ENCODE results near the gene VAX1.

Gene VAX1

DNA sequence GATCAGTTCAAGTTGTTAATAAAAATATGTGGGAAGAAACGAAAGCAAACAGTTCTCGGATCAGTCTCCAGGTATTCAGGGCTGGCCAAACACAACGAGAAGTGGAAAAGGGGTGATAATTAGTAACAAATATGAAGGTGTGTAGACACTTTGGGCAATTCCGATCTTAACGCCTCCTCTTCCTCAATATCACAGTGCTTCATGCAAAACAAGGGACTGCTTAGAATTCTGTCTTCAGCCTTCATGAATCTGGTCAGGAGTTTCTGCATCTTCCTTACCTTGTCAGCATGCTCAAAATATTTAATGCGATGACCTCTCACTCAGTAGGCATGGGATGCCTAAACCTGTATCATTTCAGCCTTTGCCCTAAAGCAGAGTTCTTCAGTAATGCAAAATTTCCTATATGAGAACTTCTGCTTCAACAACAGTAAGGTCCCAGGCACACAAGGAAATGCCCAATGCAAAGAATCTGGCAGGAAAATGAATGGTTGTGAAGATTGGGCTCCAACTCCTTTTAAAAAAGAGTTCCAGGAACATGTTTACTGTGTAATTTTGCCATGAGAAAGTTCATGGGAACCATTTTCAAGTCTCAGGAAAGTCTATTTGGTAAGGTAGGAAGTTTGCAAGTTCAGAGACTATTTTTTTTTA, 23.4 kb upstream of the VAX1 start:
- no peaks in the 10 kb centered on the region for H3K9me3 ChIP-seq (ENCODE audit: control insufficient read depth, low read length)

DNA sequence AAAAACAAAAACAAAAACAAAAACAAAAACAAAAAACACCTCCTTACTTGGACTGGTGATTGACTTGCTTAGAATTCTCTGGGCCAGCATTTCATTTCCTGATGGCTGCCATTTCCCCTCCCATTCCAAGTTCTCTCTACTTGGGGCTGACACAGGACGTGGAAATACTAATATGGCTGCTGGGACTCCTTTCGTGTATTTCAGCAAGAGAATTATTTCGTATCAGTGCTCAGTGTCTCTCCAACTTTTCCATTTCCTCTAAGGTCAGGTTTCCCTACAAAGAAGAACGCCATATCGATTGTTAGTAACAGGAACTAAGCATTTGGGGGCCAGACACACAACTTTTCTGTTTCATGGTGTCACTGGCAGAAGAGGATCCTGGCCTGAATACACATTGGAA, 22.5 kb upstream of the VAX1 start:
- no peaks in the 10 kb centered on the region for H3K36me3 ChIP-seq (ENCODE audit: control insufficient read depth, insufficient read depth, low read length)
- H3K4me1 ChIP-seq (ENCODE audit: control insufficient read depth, insufficient read depth, low read length) = peaks cover 18% of the 10 kb centered on the region
- H3K27me3 ChIP-seq (ENCODE audit: control insufficient read depth, insufficient read depth, low read length) = peaks cover 93% of the 10 kb centered on the region
- H3K4me3 ChIP-seq (ENCODE audit: low read length) = no peak overlapping the region
- H3K9me3 ChIP-seq (ENCODE audit: control insufficient read depth, low read length) = no peaks in the 10 kb centered on the region
- no peak overlapping the region for H3K9ac ChIP-seq (ENCODE audit: low read length)

More for the DNA sequence above, 23.4 kb upstream of the VAX1 start:
- Histone ChIP-seq H3K27me3 (ENCODE audit: control insufficient read depth, insufficient read depth, low read length) (peaks cover 97% of the 10 kb centered on the region), H3K4me3 (ENCODE audit: low read length) (no peak overlapping the region), H3K36me3 (ENCODE audit: control insufficient read depth, insufficient read depth, low read length) (no peaks in the 10 kb centered on the region), H3K9ac (ENCODE audit: low read length) (no peak overlapping the region), H3K4me1 (ENCODE audit: control insufficient read depth, insufficient read depth, low read length) (peaks cover 26% of the 10 kb centered on the region)

DNA sequence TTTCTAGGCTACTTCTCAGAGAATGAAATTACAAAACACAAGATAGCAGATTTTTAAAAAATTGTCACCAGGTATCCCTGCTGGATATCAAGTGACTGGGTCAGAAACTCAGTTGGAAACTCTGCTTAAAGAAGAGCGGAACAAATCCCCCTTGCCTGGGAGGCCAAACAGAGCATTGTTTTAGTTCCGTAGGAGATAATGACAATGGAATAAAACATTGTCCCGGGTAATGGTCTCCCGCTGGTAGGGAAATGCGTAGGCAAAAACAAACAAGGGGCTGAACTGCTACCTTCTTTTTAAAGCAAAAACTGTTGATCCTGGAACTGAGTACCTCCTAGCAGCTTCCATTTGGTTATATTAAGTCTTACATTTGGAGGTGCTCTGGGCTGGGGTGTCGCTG, 21.3 kb upstream of the VAX1 start:
- Histone ChIP-seq H3K9me3 (ENCODE audit: control insufficient read depth, low read length) (no peaks in the 10 kb centered on the region), H3K9ac (ENCODE audit: low read length) (no peak overlapping the region), H3K36me3 (ENCODE audit: control insufficient read depth, insufficient read depth, low read length) (no peaks in the 10 kb centered on the region), H3K27me3 (ENCODE audit: control insufficient read depth, insufficient read depth, low read length) (peaks cover 92% of the 10 kb centered on the region), H3K4me3 (ENCODE audit: low read length) (no peak overlapping the region), H3K4me1 (ENCODE audit: control insufficient read depth, insufficient read depth, low read length) (peaks cover 8% of the 10 kb centered on the region)

DNA sequence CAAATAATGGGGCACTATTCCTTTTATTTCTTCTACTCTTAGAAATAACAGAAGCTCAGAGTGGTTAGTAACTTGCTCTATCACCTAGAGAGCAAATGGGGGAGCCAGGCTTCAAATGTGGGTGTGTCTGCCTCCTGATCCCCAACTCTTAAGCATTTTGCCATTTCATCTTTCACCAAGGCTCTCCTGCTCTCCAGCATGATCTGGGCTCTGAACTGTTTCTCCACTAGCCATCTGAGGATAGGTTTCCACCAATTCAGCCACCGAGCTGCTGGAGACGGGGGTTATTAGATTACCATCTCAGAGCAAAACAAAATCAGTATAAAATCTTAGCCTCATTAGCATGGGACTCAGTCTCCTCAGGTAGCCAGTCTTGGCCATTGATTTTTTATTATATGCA, 20.2 kb upstream of the VAX1 start:
- Histone ChIP-seq H3K27me3 (ENCODE audit: control insufficient read depth, insufficient read depth, low read length) (peaks cover 86% of the 10 kb centered on the region), H3K36me3 (ENCODE audit: control insufficient read depth, insufficient read depth, low read length) (no peaks in the 10 kb centered on the region), H3K9ac (ENCODE audit: low read length) (no peak overlapping the region), H3K4me1 (ENCODE audit: control insufficient read depth, insufficient read depth, low read length) (peaks cover 3% of the 10 kb centered on the region), H3K9me3 (ENCODE audit: control insufficient read depth, low read length) (no peaks in the 10 kb centered on the region), H3K4me3 (ENCODE audit: low read length) (no peak overlapping the region)

DNA sequence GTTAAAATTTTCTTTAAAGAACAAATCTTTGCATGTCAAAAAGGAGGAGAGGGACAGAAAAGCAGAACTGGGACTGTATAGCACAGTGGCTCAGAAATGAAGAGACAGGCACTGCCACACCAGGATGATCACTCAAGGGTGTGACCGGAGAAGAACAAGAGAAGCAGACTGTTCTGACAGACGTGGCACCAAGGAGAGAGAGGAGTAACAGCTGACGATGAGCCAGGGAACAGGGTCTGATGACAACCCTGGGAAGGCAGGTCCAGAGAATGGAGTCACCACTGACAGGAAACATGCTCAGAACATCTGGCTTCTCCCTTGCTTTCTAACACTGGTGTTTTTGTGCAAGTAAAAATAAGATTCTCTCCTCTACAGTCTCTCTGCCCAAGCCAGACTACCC, 14.6 kb upstream of the VAX1 start:
- no peak overlapping the region for H3K4me3 ChIP-seq (ENCODE audit: low read length)
- peaks cover 49% of the 10 kb centered on the region for H3K27me3 ChIP-seq (ENCODE audit: control insufficient read depth, insufficient read depth, low read length)
- no peak overlapping the region for H3K9ac ChIP-seq (ENCODE audit: low read length)
- H3K9me3 ChIP-seq (ENCODE audit: control insufficient read depth, low read length) = no peaks in the 10 kb centered on the region
- no peaks in the 10 kb centered on the region for H3K4me1 ChIP-seq (ENCODE audit: control insufficient read depth, insufficient read depth, low read length)
- H3K36me3 ChIP-seq (ENCODE audit: control insufficient read depth, insufficient read depth, low read length) = no peaks in the 10 kb centered on the region

DNA sequence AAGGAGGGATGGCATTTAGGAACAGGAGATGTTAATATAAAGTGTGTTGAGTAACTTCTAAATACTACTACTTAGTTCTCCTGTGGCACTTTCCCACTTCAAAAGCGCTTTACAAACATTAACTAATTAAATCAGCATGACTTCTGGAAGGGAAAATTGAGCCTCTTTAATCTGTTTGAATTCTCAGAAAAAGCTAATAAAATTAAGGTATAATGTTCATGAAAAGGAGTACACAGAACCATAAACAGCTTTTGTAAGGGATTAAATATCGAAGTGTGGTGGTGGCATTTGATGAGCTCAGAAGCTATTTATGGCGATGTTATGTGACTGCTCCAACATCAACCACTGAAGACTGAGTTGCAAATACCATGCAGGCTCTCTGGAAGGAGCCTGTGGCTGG, 10.2 kb upstream of the VAX1 start:
- H3K9ac ChIP-seq (ENCODE audit: low read length) = no peak overlapping the region
- peaks cover 32% of the 10 kb centered on the region for H3K27me3 ChIP-seq (ENCODE audit: control insufficient read depth, insufficient read depth, low read length)
- H3K4me3 ChIP-seq (ENCODE audit: low read length) = no peak overlapping the region
- no peaks in the 10 kb centered on the region for H3K9me3 ChIP-seq (ENCODE audit: control insufficient read depth, low read length)
- H3K36me3 ChIP-seq (ENCODE audit: control insufficient read depth, insufficient read depth, low read length) = no peaks in the 10 kb centered on the region
- no peaks in the 10 kb centered on the region for H3K4me1 ChIP-seq (ENCODE audit: control insufficient read depth, insufficient read depth, low read length)

DNA sequence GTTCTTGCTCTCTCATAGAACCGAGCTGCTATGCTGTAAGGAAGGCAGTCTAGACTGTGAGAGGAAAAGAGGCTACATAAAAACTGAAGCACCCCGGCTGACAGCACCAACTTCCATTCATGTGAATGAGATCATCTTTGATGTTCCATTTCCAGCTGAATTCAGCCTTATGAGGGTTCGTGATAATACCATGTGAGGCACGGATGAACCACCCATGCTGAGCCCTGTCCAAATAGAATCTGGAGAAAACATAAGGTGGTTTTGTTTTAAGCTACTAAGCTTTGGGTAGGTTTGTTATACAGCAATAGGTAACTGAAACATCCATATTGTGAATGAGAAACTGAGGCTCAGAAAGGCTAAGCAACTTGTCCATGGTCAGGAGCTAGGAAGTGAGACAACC, 6.9 kb upstream of the VAX1 start:
- H3K4me1 ChIP-seq (ENCODE audit: control insufficient read depth, insufficient read depth, low read length) = no peaks in the 10 kb centered on the region
- H3K27me3 ChIP-seq (ENCODE audit: control insufficient read depth, insufficient read depth, low read length) = peaks cover 55% of the 10 kb centered on the region
- H3K9me3 ChIP-seq (ENCODE audit: control insufficient read depth, low read length) = no peaks in the 10 kb centered on the region

DNA sequence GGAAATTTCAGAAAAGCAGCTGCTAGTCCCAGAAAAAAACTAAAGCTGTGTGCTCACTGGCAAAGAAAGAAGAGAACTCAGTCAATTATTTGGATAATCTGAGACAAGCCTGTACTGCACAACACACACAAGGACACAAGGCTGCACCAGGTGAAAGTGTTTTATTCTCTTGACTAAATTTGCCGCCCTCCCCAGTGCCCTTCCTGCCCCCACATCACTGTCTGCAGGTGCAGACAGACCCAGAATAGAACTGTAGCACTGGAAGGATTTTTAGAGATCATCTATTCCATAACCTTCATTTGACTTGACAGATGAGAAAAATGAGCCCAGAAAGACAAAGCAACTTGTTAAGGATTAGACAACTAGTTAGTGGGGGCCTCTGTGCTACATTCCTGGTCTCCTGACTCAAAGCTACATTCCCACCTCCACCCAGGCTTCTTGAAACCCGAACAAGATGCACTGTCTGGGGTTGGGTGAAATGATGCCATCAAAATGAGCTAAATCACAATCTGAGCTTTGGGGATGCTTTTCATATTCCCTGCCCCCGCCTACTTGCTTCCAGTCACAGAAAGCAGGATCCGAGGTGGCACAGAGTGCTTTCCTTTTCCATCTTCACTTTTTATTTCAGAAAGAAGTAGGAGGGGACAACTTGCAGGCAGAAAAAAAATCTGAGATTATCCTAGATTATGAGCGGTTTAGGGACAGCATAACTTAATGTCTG, 5.2 kb upstream of the VAX1 start:
- Histone ChIP-seq H3K27me3 (ENCODE audit: control insufficient read depth, insufficient read depth, low read length) (peaks cover 65% of the 10 kb centered on the region), H3K9ac (ENCODE audit: low read length) (no peak overlapping the region), H3K9me3 (ENCODE audit: control insufficient read depth, low read length) (no peaks in the 10 kb centered on the region), H3K4me3 (ENCODE audit: low read length) (no peak overlapping the region), H3K36me3 (ENCODE audit: control insufficient read depth, insufficient read depth, low read length) (no peaks in the 10 kb centered on the region), H3K4me1 (ENCODE audit: control insufficient read depth, insufficient read depth, low read length) (no peaks in the 10 kb centered on the region)

More for the DNA sequence above, 6.9 kb upstream of the VAX1 start:
- Histone ChIP-seq H3K9ac (ENCODE audit: low read length) (no peak overlapping the region), H3K36me3 (ENCODE audit: control insufficient read depth, insufficient read depth, low read length) (no peaks in the 10 kb centered on the region), H3K4me3 (ENCODE audit: low read length) (no peak overlapping the region)

DNA sequence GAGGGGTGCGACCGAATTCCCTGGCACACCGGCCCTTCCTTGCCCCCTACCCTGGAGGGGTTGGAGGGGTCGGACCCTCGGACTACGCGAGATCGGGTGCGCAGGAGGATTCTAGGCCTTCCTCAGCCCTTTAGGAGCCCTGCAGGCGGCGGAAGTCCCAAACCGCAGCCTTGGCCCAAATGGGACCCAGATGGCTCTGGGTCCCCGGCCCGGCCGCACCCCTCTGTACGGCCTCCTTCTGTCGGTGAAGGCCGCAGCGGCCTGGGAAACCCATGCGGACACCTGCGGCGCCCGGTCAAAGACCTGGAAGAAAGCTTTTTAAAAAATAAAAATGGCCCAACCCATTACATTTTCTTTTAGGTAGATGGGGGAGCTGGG, 2.4 kb upstream of the VAX1 start:
- no peaks in the 10 kb centered on the region for H3K36me3 ChIP-seq (ENCODE audit: control insufficient read depth, insufficient read depth, low read length)
- peaks cover 11% of the 10 kb centered on the region for H3K4me1 ChIP-seq (ENCODE audit: control insufficient read depth, insufficient read depth, low read length)
- no peaks in the 10 kb centered on the region for H3K9me3 ChIP-seq (ENCODE audit: control insufficient read depth, low read length)
- H3K4me3 ChIP-seq (ENCODE audit: low read length) = no peak overlapping the region
- H3K9ac ChIP-seq (ENCODE audit: low read length) = no peak overlapping the region
- H3K27me3 ChIP-seq (ENCODE audit: control insufficient read depth, insufficient read depth, low read length) = peaks cover 83% of the 10 kb centered on the region

DNA sequence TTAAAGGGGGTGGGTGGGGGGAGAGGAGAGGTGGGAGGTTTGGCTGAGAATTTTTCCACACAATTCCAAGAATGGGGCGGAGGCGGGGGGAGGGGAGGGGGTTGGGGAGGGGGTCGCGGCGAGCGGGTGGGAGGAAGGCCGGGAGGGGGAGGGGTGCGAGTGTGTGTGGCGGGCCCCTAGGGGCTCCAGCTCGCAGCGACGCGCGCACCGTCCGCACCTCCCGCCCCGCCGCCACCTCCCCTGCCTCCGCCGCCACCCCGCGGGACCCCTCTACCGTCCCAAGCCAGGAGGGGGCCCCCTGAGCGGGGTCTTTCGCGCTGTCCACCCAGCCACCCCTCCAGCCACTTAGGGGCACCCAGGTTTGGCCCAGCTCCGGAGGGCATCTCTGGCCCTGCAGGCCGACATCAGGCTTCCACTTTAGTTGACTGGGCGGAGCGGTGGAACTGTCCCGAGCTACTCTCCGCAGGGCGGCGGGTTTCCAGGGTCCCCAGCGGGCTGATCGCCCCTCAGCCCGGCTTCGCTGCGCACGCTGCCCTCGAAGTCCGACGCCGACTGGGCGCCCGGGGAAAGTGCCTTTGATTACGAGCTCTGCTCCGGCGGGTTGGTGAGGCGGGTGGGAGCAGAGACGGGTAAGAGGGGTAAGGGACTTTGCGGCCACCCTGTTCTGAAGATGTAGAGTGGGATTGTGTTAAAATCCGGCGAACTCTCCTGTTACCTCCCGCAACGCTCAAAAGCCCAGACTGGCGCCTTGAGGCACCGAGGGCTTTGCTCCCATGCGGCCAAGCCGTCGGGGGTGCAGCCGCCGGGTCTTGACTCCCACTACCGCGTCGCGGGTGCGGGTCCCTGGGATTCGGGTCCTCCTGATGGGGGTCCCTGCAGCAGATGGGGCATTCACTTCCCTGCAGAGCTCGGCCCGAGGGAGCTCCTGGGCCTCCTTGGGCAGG, 1.8 kb upstream of the VAX1 start:
- Histone ChIP-seq H3K4me3 (ENCODE audit: low read length) (no peak overlapping the region), H3K36me3 (ENCODE audit: control insufficient read depth, insufficient read depth, low read length) (no peaks in the 10 kb centered on the region), H3K27me3 (ENCODE audit: control insufficient read depth, insufficient read depth, low read length) (peaks cover 85% of the 10 kb centered on the region), H3K9me3 (ENCODE audit: control insufficient read depth, low read length) (no peaks in the 10 kb centered on the region), H3K9ac (ENCODE audit: low read length) (no peak overlapping the region), H3K4me1 (ENCODE audit: control insufficient read depth, insufficient read depth, low read length) (peaks cover 11% of the 10 kb centered on the region)

DNA sequence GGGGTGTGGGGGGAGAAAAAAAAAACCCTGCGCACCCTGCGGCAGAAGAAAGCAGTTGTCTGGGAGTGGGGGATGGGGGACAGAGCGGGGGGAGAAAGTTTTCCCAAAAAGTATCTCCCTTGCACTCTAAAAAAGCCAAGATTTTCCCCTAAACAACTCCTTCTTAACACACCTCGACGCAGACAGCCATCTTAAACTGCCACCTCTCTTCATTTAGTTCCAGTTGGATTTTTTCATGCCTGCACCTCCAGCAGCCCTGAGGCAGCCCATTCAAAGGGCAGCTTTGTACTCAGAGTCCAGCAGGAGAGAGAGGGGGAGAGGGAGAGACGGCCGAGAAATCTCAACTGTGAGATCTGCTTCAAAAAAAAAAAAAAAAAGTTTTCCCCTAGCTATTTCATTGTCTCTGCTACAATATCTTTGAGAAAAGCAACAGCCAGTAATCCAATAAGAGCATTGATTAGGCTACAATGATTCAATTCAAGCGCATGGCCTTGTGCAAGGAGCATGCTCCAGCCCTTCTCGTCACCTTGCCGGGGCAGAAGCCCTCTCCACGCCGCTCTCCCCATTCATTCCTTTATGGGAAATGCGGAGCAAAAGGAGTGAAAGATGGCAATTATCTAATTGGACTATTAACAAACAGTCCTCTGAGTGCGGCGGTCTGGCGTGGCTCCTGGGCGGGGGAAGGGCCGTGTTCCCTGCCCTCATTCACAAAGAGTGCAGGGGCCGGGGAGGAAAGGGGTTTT, 939 bp upstream of the VAX1 start:
- Histone ChIP-seq H3K9me3 (ENCODE audit: control insufficient read depth, low read length) (no peaks in the 10 kb centered on the region), H3K9ac (ENCODE audit: low read length) (no peak overlapping the region), H3K36me3 (ENCODE audit: control insufficient read depth, insufficient read depth, low read length) (no peaks in the 10 kb centered on the region), H3K27me3 (ENCODE audit: control insufficient read depth, insufficient read depth, low read length) (peaks cover 91% of the 10 kb centered on the region), H3K4me1 (ENCODE audit: control insufficient read depth, insufficient read depth, low read length) (peaks cover 11% of the 10 kb centered on the region), H3K4me3 (ENCODE audit: low read length) (no peak overlapping the region)
